Measurements from ENCODE around the gene TMEM40. TPM values are rescaled to one million over a fixed set of nuclear protein-coding genes. Genes with fewer than 3 reads are reported as not detected.

Gene TMEM40
- total and polyA plus RNA-seq, 9 of the 15 experiments (the other 6 are each of a cell fraction or from before 2014, with no cell fraction given), result 0.11 to 0.31 (median 0.14) TPM; not detected in 6

DNA sequence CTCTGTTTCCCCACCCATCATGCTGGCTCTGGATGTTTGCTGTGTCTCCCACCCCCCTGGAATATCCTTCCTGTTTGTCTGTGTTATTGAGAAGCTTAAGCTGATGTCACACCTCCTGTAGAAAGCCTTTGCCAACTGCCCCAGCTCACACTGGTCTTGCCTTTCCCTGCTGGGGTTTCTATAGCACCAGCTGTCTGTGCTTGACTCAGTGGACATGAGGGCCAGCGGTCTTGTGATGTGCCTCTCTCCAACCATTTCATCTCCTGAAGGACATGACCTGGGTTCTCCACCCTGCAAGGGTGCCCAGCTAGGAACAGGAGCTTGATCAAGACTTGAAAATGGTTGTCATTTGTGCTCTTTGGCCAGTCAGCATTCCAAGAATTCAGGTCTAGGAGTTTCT is 14.7 kb downstream of the TMEM40 start:
- Histone ChIP-seq H3K27me3 (ENCODE audit: control insufficient read depth in 2 of 2, insufficient read depth in 2 of 2, low read length in 2 of 2) (peaks cover 25 to 29% of the 10 kb centered on the region in 2 experiments), H3K4me3 (no peak overlapping the region), H3K9me3 (replicated peaks; ENCODE audit: control insufficient read depth, insufficient read depth, low read depth, low read length) (no peaks in the 10 kb centered on the region), H2AFZ (ENCODE audit: low read depth, low read length) (no peak overlapping the region), H3K27ac (ENCODE audit: extremely low read depth, low read depth, low read length) (no peak overlapping the region), H3K9ac (ENCODE audit: insufficient read depth in 1 of 2, low read depth in 2 of 2, low read length in 2 of 2) (no peak overlapping the region), H4K20me1 (replicated peaks; ENCODE audit: control insufficient read depth, insufficient read depth, low read length) (no peaks in the 10 kb centered on the region), H3K4me1 (replicated peaks in 1 of 2; ENCODE audit: control insufficient read depth in 2 of 2, insufficient read depth in 2 of 2, low read length in 2 of 2) (peaks cover 0 to 8% of the 10 kb centered on the region in 2 experiments; a peak in 2 of 5 replicates), H3K4me2 (ENCODE audit: insufficient read depth, low read length) (0 out of 2 replicates have a peak overlapping the region, but pooled peaks have one; percentile 28), H3K9me1 (ENCODE audit: control insufficient read depth, insufficient read depth, low read length) (no peaks in the 10 kb centered on the region), H3K36me3 (ENCODE audit: control insufficient read depth, insufficient read depth, low read length) (no peaks in the 10 kb centered on the region), H3K79me2 (ENCODE audit: control insufficient read depth, insufficient read depth, low read length) (no peaks in the 10 kb centered on the region)
- DNase-seq (ENCODE audit: extremely low read depth in 1 of 4, low spot score in 3 of 4), result no peak
- no peak for FAIRE-seq
- 6% methylated on average over 1 of the region's 1 CpG for WGBS (ENCODE audit: insufficient coverage, low coverage, missing lambda C conversion rate)
- CTCF ChIA-PET (ENCODE audit: low intra/inter-chr PET ratio), result no interaction called here
- intact Hi-C loops (cut with micrococcal nuclease) (no loop called here), in situ Hi-C loops (cut with MboI) (loop anchor here (25.0 kb wide), 1 partner anchor 757 kb away; no protein-coding TSS in a partner anchor)
- ATAC-seq, result no peak; the same call in 2 of the 3 replicates
- BruUV-seq (replicated peaks), result no TSS peak
- POLR2A ChIA-PET, result interaction anchor here (0.8 to 1.2 kb wide), 4 partner anchors 18 to 80 kb away, joined by 3 read pairs; no protein-coding TSS in a partner anchor
- TF ChIP-seq DIDO1 (tag; IDR thresholded peaks at IDR 0.05; ENCODE audit: low read depth) (no peak), GABPA (tag; conservative IDR thresholded peaks at IDR 0.05; ENCODE audit: low read depth) (no peak), NR4A1 (CRISPR knock-in tag; IDR thresholded peaks at IDR 0.05) (no peak), NR4A1 (tag; IDR thresholded peaks at IDR 0.05) (no peak), POLR3A (IDR thresholded peaks at IDR 0.05; ENCODE audit: borderline replicate concordance, extremely low read depth, insufficient read depth, insufficient read length) (no peak), ASH1L (IDR thresholded peaks at IDR 0.05; ENCODE audit: borderline replicate concordance, low read depth, partially characterized antibody) (no peak), NCOA6 (IDR thresholded peaks at IDR 0.05) (no peak), KDM4B (IDR thresholded peaks at IDR 0.05; ENCODE audit: borderline replicate concordance in 2 of 2, low read depth in 1 of 2) (no peak), ZFX (CRISPR knock-in tag; IDR thresholded peaks at IDR 0.05) (no peak), RBBP5 (IDR thresholded peaks at IDR 0.05; ENCODE audit: borderline replicate concordance, insufficient read depth, low read length, poor library complexity, severe bottlenecking) (no peak), FOXJ2 (tag; IDR thresholded peaks at IDR 0.05) (no peak), NRF1 (conservative IDR thresholded peaks at IDR 0.05 in 1 of 2, IDR thresholded peaks at IDR 0.05 in 1 of 2) (no peak)
- TF ChIP-seq, protein P1, sequence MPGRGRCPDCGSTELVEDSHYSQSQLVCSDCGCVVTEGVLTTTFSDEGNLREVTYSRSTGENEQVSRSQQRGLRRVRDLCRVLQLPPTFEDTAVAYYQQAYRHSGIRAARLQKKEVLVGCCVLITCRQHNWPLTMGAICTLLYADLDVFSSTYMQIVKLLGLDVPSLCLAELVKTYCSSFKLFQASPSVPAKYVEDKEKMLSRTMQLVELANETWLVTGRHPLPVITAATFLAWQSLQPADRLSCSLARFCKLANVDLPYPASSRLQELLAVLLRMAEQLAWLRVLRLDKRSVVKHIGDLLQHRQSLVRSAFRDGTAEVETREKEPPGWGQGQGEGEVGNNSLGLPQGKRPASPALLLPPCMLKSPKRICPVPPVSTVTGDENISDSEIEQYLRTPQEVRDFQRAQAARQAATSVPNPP (IDR thresholded peaks at IDR 0.05; ENCODE audit: borderline replicate concordance, insufficient read depth, insufficient read length), result no peak
- TF ChIP-seq, protein P2, sequence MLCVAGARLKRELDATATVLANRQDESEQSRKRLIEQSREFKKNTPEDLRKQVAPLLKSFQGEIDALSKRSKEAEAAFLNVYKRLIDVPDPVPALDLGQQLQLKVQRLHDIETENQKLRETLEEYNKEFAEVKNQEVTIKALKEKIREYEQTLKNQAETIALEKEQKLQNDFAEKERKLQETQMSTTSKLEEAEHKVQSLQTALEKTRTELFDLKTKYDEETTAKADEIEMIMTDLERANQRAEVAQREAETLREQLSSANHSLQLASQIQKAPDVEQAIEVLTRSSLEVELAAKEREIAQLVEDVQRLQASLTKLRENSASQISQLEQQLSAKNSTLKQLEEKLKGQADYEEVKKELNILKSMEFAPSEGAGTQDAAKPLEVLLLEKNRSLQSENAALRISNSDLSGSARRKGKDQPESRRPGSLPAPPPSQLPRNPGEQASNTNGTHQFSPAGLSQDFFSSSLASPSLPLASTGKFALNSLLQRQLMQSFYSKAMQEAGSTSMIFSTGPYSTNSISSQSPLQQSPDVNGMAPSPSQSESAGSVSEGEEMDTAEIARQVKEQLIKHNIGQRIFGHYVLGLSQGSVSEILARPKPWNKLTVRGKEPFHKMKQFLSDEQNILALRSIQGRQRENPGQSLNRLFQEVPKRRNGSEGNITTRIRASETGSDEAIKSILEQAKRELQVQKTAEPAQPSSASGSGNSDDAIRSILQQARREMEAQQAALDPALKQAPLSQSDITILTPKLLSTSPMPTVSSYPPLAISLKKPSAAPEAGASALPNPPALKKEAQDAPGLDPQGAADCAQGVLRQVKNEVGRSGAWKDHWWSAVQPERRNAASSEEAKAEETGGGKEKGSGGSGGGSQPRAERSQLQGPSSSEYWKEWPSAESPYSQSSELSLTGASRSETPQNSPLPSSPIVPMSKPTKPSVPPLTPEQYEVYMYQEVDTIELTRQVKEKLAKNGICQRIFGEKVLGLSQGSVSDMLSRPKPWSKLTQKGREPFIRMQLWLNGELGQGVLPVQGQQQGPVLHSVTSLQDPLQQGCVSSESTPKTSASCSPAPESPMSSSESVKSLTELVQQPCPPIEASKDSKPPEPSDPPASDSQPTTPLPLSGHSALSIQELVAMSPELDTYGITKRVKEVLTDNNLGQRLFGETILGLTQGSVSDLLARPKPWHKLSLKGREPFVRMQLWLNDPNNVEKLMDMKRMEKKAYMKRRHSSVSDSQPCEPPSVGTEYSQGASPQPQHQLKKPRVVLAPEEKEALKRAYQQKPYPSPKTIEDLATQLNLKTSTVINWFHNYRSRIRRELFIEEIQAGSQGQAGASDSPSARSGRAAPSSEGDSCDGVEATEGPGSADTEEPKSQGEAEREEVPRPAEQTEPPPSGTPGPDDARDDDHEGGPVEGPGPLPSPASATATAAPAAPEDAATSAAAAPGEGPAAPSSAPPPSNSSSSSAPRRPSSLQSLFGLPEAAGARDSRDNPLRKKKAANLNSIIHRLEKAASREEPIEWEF (CRISPR knock-in tag; IDR thresholded peaks at IDR 0.05), result no peak
- TF ChIP-seq, protein P3, sequence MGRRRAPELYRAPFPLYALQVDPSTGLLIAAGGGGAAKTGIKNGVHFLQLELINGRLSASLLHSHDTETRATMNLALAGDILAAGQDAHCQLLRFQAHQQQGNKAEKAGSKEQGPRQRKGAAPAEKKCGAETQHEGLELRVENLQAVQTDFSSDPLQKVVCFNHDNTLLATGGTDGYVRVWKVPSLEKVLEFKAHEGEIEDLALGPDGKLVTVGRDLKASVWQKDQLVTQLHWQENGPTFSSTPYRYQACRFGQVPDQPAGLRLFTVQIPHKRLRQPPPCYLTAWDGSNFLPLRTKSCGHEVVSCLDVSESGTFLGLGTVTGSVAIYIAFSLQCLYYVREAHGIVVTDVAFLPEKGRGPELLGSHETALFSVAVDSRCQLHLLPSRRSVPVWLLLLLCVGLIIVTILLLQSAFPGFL (CRISPR knock-in tag; IDR thresholded peaks at IDR 0.05), result no peak
